HEK293 (cell line): Measurements from ENCODE around the gene SH3BP2.

Experiments used
- CTCF ChIA-PET: fragments of 350-600 bp; formaldehyde crosslinking; extraction: SDS; loops from one replicate; lab custom pipeline; 2021; ENCODE audit warnings: antibody characterized with exemption; lab: Yijun Ruan, JAX
- POLR2A ChIA-PET: fragments of 300-600 bp; formaldehyde crosslinking; extraction: SDS; loops from one replicate; lab custom pipeline; 2020; ENCODE audit warnings: antibody characterized with exemption, inconsistent platforms; lab: Yijun Ruan, JAX
- H3K27ac ChIP-seq: fragments of 200-500 bp; sonication (Bioruptor generic); 2 replicates; pipeline ENCODE4 v1.5.1; 2014; ENCODE audit warnings: low read depth, low read length, control low read depth, inconsistent platforms; ENCODE audit errors: extremely low read depth
- H3K36me3 ChIP-seq, 2 experiments: fragments of 200-500 bp in 1 of 2; sonication (Bioruptor generic) in 1 of 2; 1 replicate in 1 of 2; 2 replicates in 1 of 2; pipeline ENCODE4 v1.5.1; 2014 to 2017; ENCODE audit warnings: inconsistent platforms in 2 of 2, low read length in 2 of 2; ENCODE audit not compliant: control insufficient read depth in 2 of 2, insufficient read depth in 1 of 2
- H3K4me1 ChIP-seq: fragments of 200-500 bp; sonication (Bioruptor generic); 2 replicates; pipeline ENCODE4 v1.5.1; 2014; ENCODE audit warnings: mild to moderate bottlenecking, low read length, inconsistent platforms; ENCODE audit not compliant: control insufficient read depth, insufficient read depth
- H3K4me3 ChIP-seq: 2 replicates; pipeline ENCODE4 v1.5.1; 2011; ENCODE audit warnings: low read depth, mild to moderate bottlenecking, control low read depth, low read length, moderate library complexity
- H3K9me3 ChIP-seq: fragments of 200-500 bp; sonication (Bioruptor generic); 2 replicates; pipeline ENCODE4 v1.5.1; 2014; ENCODE audit warnings: low read depth, low read length, inconsistent platforms; ENCODE audit not compliant: control insufficient read depth, insufficient read depth
- KLF9 ChIP-seq: fragments of 450-650 bp; formaldehyde crosslinking; IDR thresholded peaks from 2 replicates; pipeline ENCODE4 v1.5.1; 2016; ENCODE audit warnings: missing biosample characterization, missing genetic modification characterization, low read depth
- PRDM1 ChIP-seq: fragments of 450-650 bp; formaldehyde crosslinking; IDR thresholded peaks from 2 replicates; pipeline ENCODE4; 2016; ENCODE audit warnings: missing biosample characterization, missing genetic modification characterization
- ZBTB20 ChIP-seq: fragments of 450-650 bp; formaldehyde crosslinking; IDR thresholded peaks from 2 replicates; pipeline ENCODE4 v1.5.1; 2016; ENCODE audit warnings: missing biosample characterization, missing genetic modification characterization
- ZNF140 ChIP-seq: fragments of 450-650 bp; formaldehyde crosslinking; IDR thresholded peaks from 2 replicates; pipeline ENCODE4 v1.5.1; 2016; ENCODE audit warnings: missing biosample characterization, missing genetic modification characterization
- ZNF211 ChIP-seq: fragments of 450-650 bp; formaldehyde crosslinking; IDR thresholded peaks from 2 replicates; pipeline ENCODE4 v1.5.1; 2016; ENCODE audit warnings: low read depth, missing biosample characterization, missing genetic modification characterization
- ZNF248 ChIP-seq: fragments of 450-650 bp; formaldehyde crosslinking; IDR thresholded peaks from 2 replicates; pipeline ENCODE4 v1.5.1; 2017; ENCODE audit warnings: missing biosample characterization, missing genetic modification characterization
- ZNF366 ChIP-seq: fragments of 450-650 bp; formaldehyde crosslinking; conservative IDR thresholded peaks from 2 replicates; pipeline ENCODE4 v1.5.1; 2016; ENCODE audit warnings: missing biosample characterization, missing genetic modification characterization
- ZNF37A ChIP-seq: fragments of 450-650 bp; IDR thresholded peaks from 2 replicates; pipeline ENCODE4 v1.5.1; 2018; ENCODE audit warnings: missing biosample characterization, missing genetic modification characterization
- ZNF391 ChIP-seq: fragments of 450-650 bp; formaldehyde crosslinking; IDR thresholded peaks from 2 replicates; pipeline ENCODE4 v1.5.1; 2016; ENCODE audit warnings: low read depth, missing biosample characterization, missing genetic modification characterization, borderline replicate concordance
- ZNF433 ChIP-seq: fragments of 450-650 bp; formaldehyde crosslinking; IDR thresholded peaks from 2 replicates; pipeline ENCODE4 v1.5.1; 2016; ENCODE audit warnings: missing biosample characterization, missing genetic modification characterization, low read depth
- ZNF561 ChIP-seq: fragments of 450-650 bp; IDR thresholded peaks from 2 replicates; pipeline ENCODE4 v1.5.1; 2018; ENCODE audit warnings: missing biosample characterization, missing genetic modification characterization, borderline replicate concordance
- ZNF785 ChIP-seq: fragments of 450-650 bp; formaldehyde crosslinking; IDR thresholded peaks from 2 replicates; pipeline ENCODE4 v1.5.1; 2016; ENCODE audit warnings: missing biosample characterization, missing genetic modification characterization
- ZNF843 ChIP-seq: fragments of 450-650 bp; formaldehyde crosslinking; IDR thresholded peaks from 2 replicates; pipeline ENCODE4 v1.5.1; 2016; ENCODE audit warnings: missing biosample characterization, missing genetic modification characterization
- TF ChIP-seq, protein P1 (sequence below): fragments of 450-650 bp; formaldehyde crosslinking; IDR thresholded peaks from 2 replicates; pipeline ENCODE4 v1.5.1; 2016; ENCODE audit warnings: missing biosample characterization, missing genetic modification characterization
- TF ChIP-seq, protein P2 (sequence below): fragments of 450-650 bp; formaldehyde crosslinking; IDR thresholded peaks from 2 replicates; pipeline ENCODE4 v1.5.1; 2016; ENCODE audit warnings: missing biosample characterization, missing genetic modification characterization, low read depth
- TF ChIP-seq, protein P3 (sequence below): fragments of 450-650 bp; formaldehyde crosslinking; IDR thresholded peaks from 2 replicates; pipeline ENCODE4 v1.5.1; 2017; ENCODE audit warnings: missing biosample characterization, missing genetic modification characterization
- TF ChIP-seq, protein P4 (sequence below): fragments of 450-650 bp; formaldehyde crosslinking; IDR thresholded peaks from 2 replicates; pipeline ENCODE4 v1.5.1; 2016; ENCODE audit warnings: missing biosample characterization, missing genetic modification characterization

The SH3BP2 gene

DNA sequence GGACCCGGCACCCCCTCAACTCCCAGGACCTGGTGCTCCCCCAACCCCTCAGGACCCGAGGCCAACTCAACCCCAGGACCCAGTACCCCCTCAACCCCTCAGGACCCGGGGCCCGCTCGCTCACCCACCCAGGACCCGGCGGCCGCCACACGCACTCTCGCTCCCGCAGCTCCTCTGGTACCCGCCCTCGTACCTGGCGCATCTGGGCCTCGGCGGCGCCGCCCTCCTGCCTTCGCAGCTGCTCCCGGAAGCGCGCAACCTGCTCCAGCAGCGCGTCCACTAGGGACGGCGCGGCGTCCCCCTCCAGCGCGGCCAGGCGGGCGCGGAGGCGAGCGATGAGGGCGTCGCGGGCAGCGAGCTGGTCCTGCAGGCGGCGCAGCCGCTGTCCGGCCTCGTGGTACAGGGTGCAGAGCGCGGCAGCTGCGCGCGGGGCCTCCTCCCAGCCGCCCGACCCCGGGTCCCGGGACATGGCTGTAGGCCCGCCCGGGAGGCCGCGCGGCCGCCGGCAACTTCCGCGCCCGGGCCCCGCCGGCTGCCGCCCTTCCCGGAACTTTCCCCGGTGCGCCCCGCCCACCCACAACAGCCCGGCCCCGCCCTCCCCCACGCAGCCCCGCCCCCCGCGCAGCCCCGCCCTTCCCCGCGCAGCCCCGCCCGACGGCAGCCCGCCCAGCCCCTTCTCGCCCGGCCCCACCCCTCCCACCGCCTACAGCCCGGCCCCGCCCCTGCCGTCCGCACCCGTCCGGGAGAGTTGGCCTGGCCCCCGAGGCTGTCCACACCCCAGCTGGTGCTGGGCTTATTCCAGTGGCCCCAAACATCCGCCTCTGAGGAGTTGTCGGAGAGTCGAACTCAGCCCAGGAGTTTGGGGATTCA is 36.8 kb upstream of the SH3BP2 start, which contains the start of gene TNIP2 (continued):
- no peak for TF ChIP-seq ZNF433 (tag by site-specific recombination)
- TF ChIP-seq, protein P1, sequence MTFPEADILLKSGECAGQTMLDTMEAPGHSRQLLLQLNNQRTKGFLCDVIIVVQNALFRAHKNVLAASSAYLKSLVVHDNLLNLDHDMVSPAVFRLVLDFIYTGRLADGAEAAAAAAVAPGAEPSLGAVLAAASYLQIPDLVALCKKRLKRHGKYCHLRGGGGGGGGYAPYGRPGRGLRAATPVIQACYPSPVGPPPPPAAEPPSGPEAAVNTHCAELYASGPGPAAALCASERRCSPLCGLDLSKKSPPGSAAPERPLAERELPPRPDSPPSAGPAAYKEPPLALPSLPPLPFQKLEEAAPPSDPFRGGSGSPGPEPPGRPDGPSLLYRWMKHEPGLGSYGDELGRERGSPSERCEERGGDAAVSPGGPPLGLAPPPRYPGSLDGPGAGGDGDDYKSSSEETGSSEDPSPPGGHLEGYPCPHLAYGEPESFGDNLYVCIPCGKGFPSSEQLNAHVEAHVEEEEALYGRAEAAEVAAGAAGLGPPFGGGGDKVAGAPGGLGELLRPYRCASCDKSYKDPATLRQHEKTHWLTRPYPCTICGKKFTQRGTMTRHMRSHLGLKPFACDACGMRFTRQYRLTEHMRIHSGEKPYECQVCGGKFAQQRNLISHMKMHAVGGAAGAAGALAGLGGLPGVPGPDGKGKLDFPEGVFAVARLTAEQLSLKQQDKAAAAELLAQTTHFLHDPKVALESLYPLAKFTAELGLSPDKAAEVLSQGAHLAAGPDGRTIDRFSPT = no peak
- TF ChIP-seq PRDM1 (tag by site-specific recombination) = no peak
- no peak for TF ChIP-seq ZNF211
- TF ChIP-seq, protein P2, sequence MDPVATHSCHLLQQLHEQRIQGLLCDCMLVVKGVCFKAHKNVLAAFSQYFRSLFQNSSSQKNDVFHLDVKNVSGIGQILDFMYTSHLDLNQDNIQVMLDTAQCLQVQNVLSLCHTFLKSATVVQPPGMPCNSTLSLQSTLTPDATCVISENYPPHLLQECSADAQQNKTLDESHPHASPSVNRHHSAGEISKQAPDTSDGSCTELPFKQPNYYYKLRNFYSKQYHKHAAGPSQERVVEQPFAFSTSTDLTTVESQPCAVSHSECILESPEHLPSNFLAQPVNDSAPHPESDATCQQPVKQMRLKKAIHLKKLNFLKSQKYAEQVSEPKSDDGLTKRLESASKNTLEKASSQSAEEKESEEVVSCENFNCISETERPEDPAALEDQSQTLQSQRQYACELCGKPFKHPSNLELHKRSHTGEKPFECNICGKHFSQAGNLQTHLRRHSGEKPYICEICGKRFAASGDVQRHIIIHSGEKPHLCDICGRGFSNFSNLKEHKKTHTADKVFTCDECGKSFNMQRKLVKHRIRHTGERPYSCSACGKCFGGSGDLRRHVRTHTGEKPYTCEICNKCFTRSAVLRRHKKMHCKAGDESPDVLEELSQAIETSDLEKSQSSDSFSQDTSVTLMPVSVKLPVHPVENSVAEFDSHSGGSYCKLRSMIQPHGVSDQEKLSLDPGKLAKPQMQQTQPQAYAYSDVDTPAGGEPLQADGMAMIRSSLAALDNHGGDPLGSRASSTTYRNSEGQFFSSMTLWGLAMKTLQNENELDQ (tag by site-specific recombination) = no peak
- TF ChIP-seq ZNF248 (tag by site-specific recombination) = no peak
- TF ChIP-seq ZBTB20 (tag by site-specific recombination) = peak; percentile 58; the same call in 1 of the 2 replicates
- TF ChIP-seq ZNF366 (tag by site-specific recombination) = no peak
- TF ChIP-seq ZNF391 (tag by site-specific recombination) = no peak
- TF ChIP-seq ZNF140 (tag by site-specific recombination) = no peak
- TF ChIP-seq, protein P3, sequence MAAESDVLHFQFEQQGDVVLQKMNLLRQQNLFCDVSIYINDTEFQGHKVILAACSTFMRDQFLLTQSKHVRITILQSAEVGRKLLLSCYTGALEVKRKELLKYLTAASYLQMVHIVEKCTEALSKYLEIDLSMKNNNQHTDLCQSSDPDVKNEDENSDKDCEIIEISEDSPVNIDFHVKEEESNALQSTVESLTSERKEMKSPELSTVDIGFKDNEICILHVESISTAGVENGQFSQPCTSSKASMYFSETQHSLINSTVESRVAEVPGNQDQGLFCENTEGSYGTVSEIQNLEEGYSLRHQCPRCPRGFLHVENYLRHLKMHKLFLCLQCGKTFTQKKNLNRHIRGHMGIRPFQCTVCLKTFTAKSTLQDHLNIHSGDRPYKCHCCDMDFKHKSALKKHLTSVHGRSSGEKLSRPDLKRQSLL (tag by site-specific recombination) = no peak
- TF ChIP-seq, protein P4, sequence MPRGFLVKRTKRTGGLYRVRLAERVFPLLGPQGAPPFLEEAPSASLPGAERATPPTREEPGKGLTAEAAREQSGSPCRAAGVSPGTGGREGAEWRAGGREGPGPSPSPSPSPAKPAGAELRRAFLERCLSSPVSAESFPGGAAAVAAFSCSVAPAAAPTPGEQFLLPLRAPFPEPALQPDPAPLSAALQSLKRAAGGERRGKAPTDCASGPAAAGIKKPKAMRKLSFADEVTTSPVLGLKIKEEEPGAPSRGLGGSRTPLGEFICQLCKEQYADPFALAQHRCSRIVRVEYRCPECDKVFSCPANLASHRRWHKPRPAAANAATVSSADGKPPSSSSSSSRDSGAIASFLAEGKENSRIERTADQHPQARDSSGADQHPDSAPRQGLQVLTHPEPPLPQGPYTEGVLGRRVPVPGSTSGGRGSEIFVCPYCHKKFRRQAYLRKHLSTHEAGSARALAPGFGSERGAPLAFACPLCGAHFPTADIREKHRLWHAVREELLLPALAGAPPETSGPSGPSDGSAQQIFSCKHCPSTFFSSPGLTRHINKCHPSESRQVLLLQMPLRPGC (tag by site-specific recombination) = no peak
- TF ChIP-seq ZNF561 (tag by site-specific recombination) = peak; percentile 80; the same call in 1 of the 2 replicates
- no peak for TF ChIP-seq ZNF37A

DNA sequence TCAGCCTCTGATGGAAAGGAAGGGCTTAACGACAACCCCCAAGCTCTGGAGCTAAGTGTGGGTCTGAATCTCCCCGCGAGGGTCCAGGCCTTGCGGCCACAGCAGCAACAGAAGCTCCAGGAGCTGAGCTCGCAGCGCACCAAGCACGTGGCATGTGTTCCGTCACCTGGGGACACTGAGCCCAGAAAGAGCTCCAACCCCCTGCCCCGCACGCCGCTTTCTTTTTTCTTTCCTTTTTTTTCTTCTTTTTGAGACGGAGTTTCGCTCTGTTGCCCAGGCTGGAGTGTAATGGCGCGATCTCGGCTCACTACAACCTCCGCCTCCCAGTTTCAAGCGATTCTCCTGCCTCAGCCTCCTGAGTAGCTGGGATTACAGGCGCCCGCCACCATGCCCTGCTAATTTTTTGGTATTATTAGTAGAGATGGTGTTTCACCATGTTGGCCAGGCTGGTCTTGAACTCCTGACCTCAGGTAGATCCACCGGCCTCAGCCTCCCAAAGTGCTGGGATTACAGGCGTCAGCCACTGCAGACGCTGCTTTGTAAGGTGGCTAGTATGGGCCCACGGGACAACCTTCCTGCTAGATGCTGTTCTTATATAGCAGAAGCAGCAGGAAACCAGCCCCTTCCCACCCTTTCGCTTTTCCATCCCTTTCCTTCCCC is 36.1 kb upstream of the SH3BP2 start:
- Histone ChIP-seq H3K4me3 (no peak overlapping the region), H3K27ac (no peak overlapping the region), H3K36me3 (peaks cover 0 to 11% of the 10 kb centered on the region in 2 experiments; a peak in 1 of 3 replicates), H3K9me3 (no peaks in the 10 kb centered on the region), H3K4me1 (no peaks in the 10 kb centered on the region)
- TF ChIP-seq KLF9 (tag by site-specific recombination) = no peak
- no peak for TF ChIP-seq PRDM1 (tag by site-specific recombination)
- TF ChIP-seq ZNF785 (tag by site-specific recombination) = no peak
- TF ChIP-seq ZNF843 (tag by site-specific recombination) = no peak
- ChIA-PET POLR2A (no interaction called here), CTCF (interaction anchor here (1.2 kb wide), 1 partner anchor 198 kb away, joined by 4 read pairs; no protein-coding TSS in a partner anchor)
